GM12892 (cell line): Measurements from ENCODE around the gene SHISA9.

Experiments
- POLR2A ChIP-seq: IDR thresholded peaks from 2 replicates; pipeline ENCODE4 v1.6.1; 2011; ENCODE audit warnings: low read depth, low read length, control low read depth
- TAF1 ChIP-seq: IDR thresholded peaks from 2 replicates; pipeline ENCODE4 v1.6.1; 2011; ENCODE audit warnings: low read depth, mild to moderate bottlenecking, control low read depth, low read length, borderline replicate concordance

DNA sequence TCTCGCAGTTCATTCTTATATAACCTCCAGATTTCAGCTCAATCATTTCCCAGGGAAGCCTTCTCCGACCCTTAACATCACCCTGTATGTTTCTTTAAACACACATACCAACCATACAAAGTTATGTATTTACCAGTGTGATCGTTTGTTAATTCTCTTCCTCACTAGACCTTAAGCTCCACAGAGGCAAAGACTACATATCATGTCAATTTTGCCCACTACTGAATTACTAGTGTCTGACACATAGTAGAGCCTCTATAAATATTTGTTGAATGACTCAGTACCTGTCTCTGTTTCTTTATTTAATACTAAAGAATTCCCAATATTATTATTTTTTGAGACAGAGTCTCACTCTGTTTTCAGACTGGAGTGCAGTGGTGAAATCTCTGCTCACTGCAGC lies 137.2 kb downstream of the SHISA9 start:
- no peak for TF ChIP-seq POLR2A
- no peak for TF ChIP-seq TAF1
